Naive thymus-derived CD4-positive, alpha-beta T cell (primary cell): ENCODE data around the gene DIS3L2. TPM values are rescaled to one million over a fixed set of nuclear protein-coding genes. Genes with fewer than 3 reads are reported as not detected.

Experiments used
- ATAC-seq: fragments of 150-1000 bp; cut with Tn5 transposase; 2 replicates; pipeline ENCODE4 v1.10.0; 2021; ENCODE audit warnings: mild to moderate bottlenecking, moderate library complexity
- CTCF ChIA-PET: fragments of 350-600 bp; sonication (Branson Sonifier 250); formaldehyde crosslinking; loops from one replicate; lab custom pipeline; 2021; ENCODE audit warnings: antibody characterized with exemption; lab: Charles Lee
- POLR2A ChIA-PET: fragments of 350-600 bp; sonication (Branson Sonifier 250); formaldehyde crosslinking; loops from one replicate; lab custom pipeline; 2021; ENCODE audit warnings: antibody characterized with exemption, inconsistent platforms; lab: Charles Lee
- DNase-seq, 9 donors: peaks; one replicate each; pipeline versions ENCODE4 v3.0.0 to v3.0.0-alpha.2; 2020 to 2022; ENCODE audit warnings: mixed read lengths in 1 of 9
- H3K27ac ChIP-seq: one replicate; pipeline ENCODE4 v1.7.0; 2013; ENCODE audit warnings: mild to moderate bottlenecking, low read depth, low read length, moderate library complexity
- H3K27me3 ChIP-seq, 2 donors: one replicate each; pipeline ENCODE4 v1.7.0; 2013; ENCODE audit warnings: low read length in 2 of 2, mild to moderate bottlenecking in 2 of 2, moderate library complexity in 2 of 2; ENCODE audit not compliant: control insufficient read depth in 2 of 2, insufficient read depth in 2 of 2
- H3K36me3 ChIP-seq, 3 experiments: 1 replicate in 2 of 3; 2 replicates in 1 of 3; pipeline ENCODE4 v1.7.0; 2013; ENCODE audit warnings: low read length in 3 of 3, mild to moderate bottlenecking in 3 of 3, moderate library complexity in 1 of 3; ENCODE audit not compliant: insufficient read depth in 3 of 3, control insufficient read depth in 2 of 3
- H3K4me1 ChIP-seq, 2 donors: one replicate each; pipeline ENCODE4 v1.7.0; 2013; ENCODE audit warnings: low read length in 2 of 2, mild to moderate bottlenecking in 2 of 2, moderate library complexity in 1 of 2; ENCODE audit not compliant: control insufficient read depth in 2 of 2, insufficient read depth in 2 of 2
- H3K4me3 ChIP-seq: 2 replicates; pipeline ENCODE4 v1.7.0; 2013; ENCODE audit warnings: mild to moderate bottlenecking, low read length
- H3K9me3 ChIP-seq, 3 experiments: 1 replicate in 2 of 3; 2 replicates in 1 of 3; pipeline ENCODE4 v1.7.0; 2013; ENCODE audit warnings: low read length in 3 of 3; ENCODE audit not compliant: control insufficient read depth in 2 of 3
- H3K27ac Mint-ChIP-seq, 9 donors: one replicate each; pipeline ENCODE4 v1.8.0; 2020 to 2022; ENCODE audit warnings: mixed read lengths in 9 of 9, mild to moderate bottlenecking in 8 of 9, moderate library complexity in 5 of 9, inconsistent platforms in 2 of 9
- H3K27me3 Mint-ChIP-seq, 5 donors: one replicate each; pipeline ENCODE4 v1.8.0; 2021 to 2022; ENCODE audit warnings: mixed read lengths in 5 of 5, mild to moderate bottlenecking in 1 of 5
- H3K36me3 Mint-ChIP-seq, 5 donors: one replicate each; pipeline ENCODE4 v1.8.0; 2020 to 2022; ENCODE audit warnings: mixed read lengths in 5 of 5, mild to moderate bottlenecking in 3 of 5, inconsistent platforms in 1 of 5
- H3K4me1 Mint-ChIP-seq, 7 donors: one replicate each; pipeline ENCODE4 v1.8.0; 2020 to 2022; ENCODE audit warnings: mixed read lengths in 7 of 7, mild to moderate bottlenecking in 3 of 7, inconsistent platforms in 1 of 7
- H3K4me3 Mint-ChIP-seq, 10 donors: one replicate each; pipeline ENCODE4 v1.8.0; 2020 to 2022; ENCODE audit warnings: mild to moderate bottlenecking in 10 of 10, mixed read lengths in 10 of 10, moderate library complexity in 6 of 10, inconsistent platforms in 2 of 10
- H3K9me3 Mint-ChIP-seq, 11 donors: one replicate each; pipeline ENCODE4 v1.8.0; 2020 to 2022; ENCODE audit warnings: mixed read lengths in 11 of 11, mild to moderate bottlenecking in 4 of 11, inconsistent platforms in 1 of 11, moderate library complexity in 1 of 11
- intact Hi-C, 2 donors: fragments of 100-400 bp; cut with micrococcal nuclease; formaldehyde crosslinking; loops; one replicate each; pipeline ENCODE4 v1.15.1; 2023
- polyA plus RNA-seq, 2 donors: library from polyadenylated mRNA; unstranded; fragments of 300-500 nt; fragmentation: Illumina TruSeq; gene quantifications; one replicate each; pipeline ENCODE4 v1.2.3, GENCODE V29; 2021
- total RNA-seq, 6 experiments: library from RNA in 5 of 6; stranded (reverse) in 5 of 6; gene quantifications; 1 replicate in 5 of 6; 2 replicates in 1 of 6; pipeline ENCODE4 v1.2.3 and lab custom pipeline; 2021 to 2026

The DIS3L2 gene
- total and polyA plus RNA-seq, 7 experiments from 2014 or later: 17.9 to 78.4 (median 59.7) TPM

- Mint-ChIP-seq H3K36me3 (peaks cover 0 to 16% (median 6%) of the 10 kb centered on the region in 5 donors), H3K27me3 (no peaks in the 10 kb centered on the region), H3K4me3 (no peak overlapping the region), H3K4me1 (peaks cover 0 to 72% (median 53%) of the 10 kb centered on the region in 7 donors), H3K27ac (no peak overlapping the region), H3K9me3 (no peaks in the 10 kb centered on the region)
- DNase-seq (no peak), ATAC-seq (no peak)
- H3K27ac ChIP-seq: no peak overlapping the region
- H3K4me3 ChIP-seq: no peak overlapping the region
- no peaks in the 10 kb centered on the region for H3K4me1 ChIP-seq
- POLR2A ChIA-PET: no interaction called here
- CTCF ChIA-PET: no interaction called here
- no peaks in the 10 kb centered on the region for H3K36me3 ChIP-seq
- H3K27me3 ChIP-seq: no peaks in the 10 kb centered on the region
- intact Hi-C loops: no loop called here
- no peaks in the 10 kb centered on the region for H3K9me3 ChIP-seq
Measured at GRCh38 chr2:232001073-232001472, 39.6 kb downstream of the DIS3L2 start.

DNA sequence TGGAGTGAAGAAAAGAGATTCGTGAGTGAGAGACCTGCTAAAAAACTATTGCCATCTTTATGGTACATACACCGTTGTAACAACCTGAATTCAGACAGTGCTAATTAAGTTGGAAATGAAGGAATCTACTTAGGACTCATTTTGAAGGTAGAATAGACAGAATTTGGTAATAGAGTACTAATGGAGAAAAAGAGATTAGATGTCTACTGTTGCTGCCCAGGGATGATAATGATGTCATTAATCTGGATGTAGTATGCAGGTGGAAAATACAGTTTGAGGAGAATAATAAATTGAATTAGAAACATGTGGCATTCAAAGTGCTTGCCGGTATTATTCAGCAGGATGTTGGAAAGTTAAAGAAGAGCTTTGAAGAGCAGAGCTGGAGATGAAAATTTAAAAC lies 44.7 kb downstream of the DIS3L2 start:
- ChIA-PET POLR2A (no interaction called here), CTCF (no interaction called here)
- intact Hi-C loops: no loop called here
- H3K4me1 Mint-ChIP-seq: peaks cover 0 to 64% (median 46%) of the 10 kb centered on the region in 7 donors
- peaks cover 0 to 2% (median 0%) of the 10 kb centered on the region in 11 donors for H3K9me3 Mint-ChIP-seq
- H3K27ac Mint-ChIP-seq: no peak overlapping the region
- no peaks in the 10 kb centered on the region for H3K27me3 Mint-ChIP-seq
- H3K4me3 Mint-ChIP-seq: no peak overlapping the region
- ATAC-seq (no peak), DNase-seq (no peak)
- peaks cover 9 to 50% (median 21%) of the 10 kb centered on the region in 5 donors for H3K36me3 Mint-ChIP-seq
- no peak overlapping the region for H3K27ac ChIP-seq
- H3K27me3 ChIP-seq: no peaks in the 10 kb centered on the region
- H3K9me3 ChIP-seq: no peaks in the 10 kb centered on the region
- H3K4me3 ChIP-seq: no peak overlapping the region
- H3K36me3 ChIP-seq: no peaks in the 10 kb centered on the region
- H3K4me1 ChIP-seq: no peaks in the 10 kb centered on the region

GRCh38 chr2:232008907-232009638 lies 47.6 kb downstream of the DIS3L2 start:
- Histone ChIP-seq H3K27me3 (no peaks in the 10 kb centered on the region), H3K4me1 (no peaks in the 10 kb centered on the region), H3K36me3 (no peaks in the 10 kb centered on the region), H3K4me3 (no peak overlapping the region), H3K9me3 (no peaks in the 10 kb centered on the region), H3K27ac (no peak overlapping the region)
- Mint-ChIP-seq H3K4me3 (no peak overlapping the region), H3K36me3 (peaks cover 9 to 45% (median 21%) of the 10 kb centered on the region in 5 donors), H3K4me1 (peaks cover 0 to 45% (median 29%) of the 10 kb centered on the region in 7 donors), H3K9me3 (peaks cover 0 to 2% (median 0%) of the 10 kb centered on the region in 11 donors), H3K27ac (no peak overlapping the region), H3K27me3 (no peaks in the 10 kb centered on the region)
- ChIA-PET POLR2A (no interaction called here), CTCF (interaction anchor here (0.6 kb wide), 1 partner anchor 79 kb away, joined by 3 read pairs; no protein-coding TSS in a partner anchor)
- intact Hi-C loops: no loop called here
- DNase-seq: no peak
- ATAC-seq: no peak

- peaks cover 0 to 2% (median 0%) of the 10 kb centered on the region in 11 donors for H3K9me3 Mint-ChIP-seq
- H3K9me3 ChIP-seq: no peaks in the 10 kb centered on the region
- ChIA-PET POLR2A (no interaction called here), CTCF (no interaction called here)
- H3K4me1 ChIP-seq: no peaks in the 10 kb centered on the region
- no peak for DNase-seq
- H3K36me3 Mint-ChIP-seq: peaks cover 10 to 49% (median 25%) of the 10 kb centered on the region in 5 donors
- no peaks in the 10 kb centered on the region for H3K27me3 Mint-ChIP-seq
- H3K36me3 ChIP-seq: no peaks in the 10 kb centered on the region
- H3K27me3 ChIP-seq: no peaks in the 10 kb centered on the region
- no peak overlapping the region for H3K27ac Mint-ChIP-seq
- no peak overlapping the region for H3K4me3 ChIP-seq
- no peak overlapping the region for H3K27ac ChIP-seq
- peaks cover 0 to 49% (median 29%) of the 10 kb centered on the region in 7 donors for H3K4me1 Mint-ChIP-seq
- no peak overlapping the region for H3K4me3 Mint-ChIP-seq
- intact Hi-C loops: no loop called here
- ATAC-seq: no peak
Measured at GRCh38 chr2:232009639-232010274, 48.2 kb downstream of the DIS3L2 start.

- Mint-ChIP-seq H3K36me3 (peaks cover 16 to 54% (median 28%) of the 10 kb centered on the region in 5 donors), H3K9me3 (no peaks in the 10 kb centered on the region), H3K4me1 (peaks cover 0 to 49% (median 33%) of the 10 kb centered on the region in 7 donors), H3K27ac (no peak overlapping the region), H3K27me3 (no peaks in the 10 kb centered on the region), H3K4me3 (no peak overlapping the region)
- DNase-seq: no peak
- Histone ChIP-seq H3K9me3 (no peaks in the 10 kb centered on the region), H3K36me3 (peaks cover 0 to 12% (median 0%) of the 10 kb centered on the region in 3 experiments), H3K4me3 (no peak overlapping the region), H3K4me1 (peaks cover 0 to 5% of the 10 kb centered on the region in 2 donors), H3K27ac (no peak overlapping the region), H3K27me3 (no peaks in the 10 kb centered on the region)
- POLR2A ChIA-PET: no interaction called here
- intact Hi-C loops: no loop called here
- no peak for ATAC-seq
- CTCF ChIA-PET: no interaction called here
Measured at GRCh38 chr2:232013701-232014353, 52.3 kb downstream of the DIS3L2 start.

DNA sequence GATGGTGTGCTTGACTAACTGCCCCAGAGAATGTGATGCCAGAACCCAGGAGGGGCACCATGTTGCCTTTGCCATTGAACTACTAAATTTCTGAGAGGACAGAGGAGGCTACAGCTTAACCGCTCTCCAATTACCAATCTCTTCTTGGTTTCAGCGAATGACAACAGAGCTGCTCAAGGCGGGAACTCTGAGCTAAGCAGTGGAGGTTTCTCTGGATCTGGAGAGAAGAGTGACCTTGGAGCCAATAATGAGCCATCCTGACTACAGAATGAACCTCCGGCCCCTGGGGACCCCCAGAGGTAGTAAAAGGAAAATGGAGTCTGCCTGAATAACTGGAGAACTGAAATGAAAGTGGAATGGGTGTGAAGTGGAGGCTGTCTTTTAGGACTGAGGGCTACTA lies 53.2 kb downstream of the DIS3L2 start:
- H3K36me3 Mint-ChIP-seq: peaks cover 16 to 46% (median 28%) of the 10 kb centered on the region in 5 donors
- no peaks in the 10 kb centered on the region for H3K9me3 Mint-ChIP-seq
- H3K27ac ChIP-seq: no peak overlapping the region
- H3K27ac Mint-ChIP-seq: no peak overlapping the region
- no peaks in the 10 kb centered on the region for H3K9me3 ChIP-seq
- peaks cover 0 to 5% of the 10 kb centered on the region in 2 donors for H3K4me1 ChIP-seq
- no peak for ATAC-seq
- H3K4me1 Mint-ChIP-seq: peaks cover 0 to 41% (median 24%) of the 10 kb centered on the region in 7 donors
- no peaks in the 10 kb centered on the region for H3K27me3 ChIP-seq
- CTCF ChIA-PET: no interaction called here
- peaks cover 0 to 12% (median 0%) of the 10 kb centered on the region in 3 experiments for H3K36me3 ChIP-seq
- DNase-seq: no peak
- H3K27me3 Mint-ChIP-seq: no peaks in the 10 kb centered on the region
- no peak overlapping the region for H3K4me3 Mint-ChIP-seq
- POLR2A ChIA-PET: interaction anchor here (0.6 kb wide), 1 partner anchor 12 kb away, joined by 3 read pairs; no protein-coding TSS in a partner anchor
- H3K4me3 ChIP-seq: no peak overlapping the region
- intact Hi-C loops: no loop called here
